ENCODE results near the gene ZBTB9.

DNA sequence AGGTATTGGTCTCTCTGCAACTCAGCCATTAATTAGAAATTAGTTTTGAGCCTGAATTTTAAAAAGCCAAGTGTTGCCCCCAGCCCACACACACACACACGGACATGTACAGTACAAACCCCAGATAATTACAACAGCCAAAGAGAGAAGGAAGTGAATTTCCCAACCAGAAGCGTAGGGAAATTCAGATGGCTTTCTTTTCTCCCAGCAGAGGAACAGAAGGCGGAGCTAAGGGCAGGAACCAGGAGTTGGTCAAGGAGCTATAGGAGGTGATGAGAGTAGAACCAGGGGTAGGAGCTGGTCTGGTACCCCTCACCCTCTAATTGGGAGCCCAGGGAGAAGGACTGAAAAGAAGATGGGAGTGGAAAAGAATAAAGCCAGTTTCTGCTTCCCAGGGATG is 3.9 kb upstream of the ZBTB9 start:
- TF ChIP-seq, protein P1, sequence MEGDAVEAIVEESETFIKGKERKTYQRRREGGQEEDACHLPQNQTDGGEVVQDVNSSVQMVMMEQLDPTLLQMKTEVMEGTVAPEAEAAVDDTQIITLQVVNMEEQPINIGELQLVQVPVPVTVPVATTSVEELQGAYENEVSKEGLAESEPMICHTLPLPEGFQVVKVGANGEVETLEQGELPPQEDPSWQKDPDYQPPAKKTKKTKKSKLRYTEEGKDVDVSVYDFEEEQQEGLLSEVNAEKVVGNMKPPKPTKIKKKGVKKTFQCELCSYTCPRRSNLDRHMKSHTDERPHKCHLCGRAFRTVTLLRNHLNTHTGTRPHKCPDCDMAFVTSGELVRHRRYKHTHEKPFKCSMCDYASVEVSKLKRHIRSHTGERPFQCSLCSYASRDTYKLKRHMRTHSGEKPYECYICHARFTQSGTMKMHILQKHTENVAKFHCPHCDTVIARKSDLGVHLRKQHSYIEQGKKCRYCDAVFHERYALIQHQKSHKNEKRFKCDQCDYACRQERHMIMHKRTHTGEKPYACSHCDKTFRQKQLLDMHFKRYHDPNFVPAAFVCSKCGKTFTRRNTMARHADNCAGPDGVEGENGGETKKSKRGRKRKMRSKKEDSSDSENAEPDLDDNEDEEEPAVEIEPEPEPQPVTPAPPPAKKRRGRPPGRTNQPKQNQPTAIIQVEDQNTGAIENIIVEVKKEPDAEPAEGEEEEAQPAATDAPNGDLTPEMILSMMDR (IDR thresholded peaks at IDR 0.05 in 2 of 3, conservative IDR thresholded peaks at IDR 0.05 in 1 of 3; ENCODE audit: borderline replicate concordance in 1 of 3, insufficient read depth in 1 of 3, low read depth in 2 of 3, low read length in 2 of 3): no peak
- no peak for TF ChIP-seq EZH2phosphoT487 (IDR thresholded peaks at IDR 0.05; ENCODE audit: borderline replicate concordance)
- no peak for TF ChIP-seq POLR2A (IDR thresholded peaks at IDR 0.05; ENCODE audit: borderline replicate concordance, extremely low read depth, insufficient read depth, insufficient read length)

Data from HCT116 (cell line).